B cell (primary cell): ENCODE results near the gene GALNT18. TPM values are rescaled to one million over a fixed set of nuclear protein-coding genes. Genes with fewer than 3 reads are reported as not detected.

Source experiments
- ATAC-seq: fragments of 200-7000 bp; cut with Tn5 transposase; one replicate; pipeline ENCODE4 v1.10.0; 2021; ENCODE audit warnings: low read depth, mild to moderate bottlenecking, moderate number of reproducible peaks, moderate library complexity
- CTCF ChIA-PET: fragments of 350-600 bp; sonication (Branson Sonifier 250); formaldehyde crosslinking; loops from one replicate; lab custom pipeline; 2021; ENCODE audit warnings: antibody characterized with exemption, inconsistent platforms; lab: Charles Lee
- POLR2A ChIA-PET: fragments of 350-600 bp; sonication (Branson Sonifier 250); formaldehyde crosslinking; loops from one replicate; lab custom pipeline; 2021; ENCODE audit warnings: antibody characterized with exemption; lab: Charles Lee
- DNase-seq: peaks from one replicate; pipeline ENCODE4 v3.0.0; 2013
- H2AFZ ChIP-seq: 2 replicates; pipeline ENCODE4 v1.6.1; 2012; ENCODE audit warnings: mild to moderate bottlenecking, low read depth, low read length; ENCODE audit not compliant: insufficient read depth, poor library complexity, severe bottlenecking
- H3K27ac ChIP-seq, 2 donors: 1 replicate in 1 of 2; 2 replicates in 1 of 2; pipeline ENCODE4 v1.5.1; 2012 to 2013; ENCODE audit warnings: low read length in 2 of 2, mild to moderate bottlenecking in 2 of 2, moderate library complexity in 1 of 2
- H3K27me3 ChIP-seq, 4 experiments: fragments of 200-600 bp in 1 of 4; sonication (generic) in 1 of 4; replicated peaks in 1 of 4; 1 replicate in 2 of 4; 2 replicates in 2 of 4; pipeline versions ENCODE4 v1.6.1 to v1.7.0; 2013 to 2016; ENCODE audit warnings: low read length in 3 of 4, mild to moderate bottlenecking in 2 of 4, mixed read lengths in 1 of 4, moderate library complexity in 1 of 4; ENCODE audit not compliant: insufficient read depth in 4 of 4, control insufficient read depth in 3 of 4; ENCODE audit errors: control extremely low read depth in 1 of 4
- H3K36me3 ChIP-seq, 2 experiments: replicated peaks in 1 of 2; 1 replicate in 1 of 2; 2 replicates in 1 of 2; pipeline versions ENCODE4 v1.6.1 to v1.7.1; 2013; ENCODE audit warnings: low read length in 1 of 2; ENCODE audit not compliant: insufficient read depth in 2 of 2, control insufficient read depth in 1 of 2; ENCODE audit errors: control extremely low read depth in 1 of 2, extremely low read depth in 1 of 2
- H3K4me1 ChIP-seq, 2 donors: fragments of 200-600 bp in 1 of 2; sonication (generic) in 1 of 2; 1 replicate in 1 of 2; 2 replicates in 1 of 2; pipeline versions ENCODE4 v1.5.1 to v1.6.1; 2013 to 2017; ENCODE audit warnings: low read length in 2 of 2; ENCODE audit not compliant: control insufficient read depth in 2 of 2, insufficient read depth in 2 of 2
- H3K4me2 ChIP-seq: replicated peaks from 2 replicates; pipeline ENCODE3; 2012; ENCODE audit warnings: mild to moderate bottlenecking, low read depth, low read length; ENCODE audit not compliant: poor library complexity, severe bottlenecking
- H3K4me3 ChIP-seq, 5 experiments: fragments of 200-600 bp in 1 of 5; sonication (generic) in 1 of 5; 1 replicate in 3 of 5; 2 replicates in 2 of 5; pipeline versions ENCODE4 v1.5.1 to v1.7.0; 2011 to 2016; ENCODE audit warnings: low read length in 4 of 5, mild to moderate bottlenecking in 4 of 5, low read depth in 2 of 5, control low read depth in 1 of 5, moderate library complexity in 1 of 5; ENCODE audit not compliant: insufficient read depth in 1 of 5; ENCODE audit errors: control extremely low read depth in 1 of 5, extremely low read depth in 1 of 5
- H3K79me2 ChIP-seq: fragments of 200-600 bp; sonication (generic); one replicate; pipeline ENCODE4 v1.6.0; 2016; ENCODE audit warnings: low read length; ENCODE audit not compliant: control insufficient read depth, insufficient read depth
- H3K9ac ChIP-seq: fragments of 200-600 bp; sonication (generic); 2 replicates; pipeline ENCODE4 v1.6.1; 2017; ENCODE audit warnings: mild to moderate bottlenecking, low read length, moderate library complexity
- H3K9me3 ChIP-seq, 3 donors: one replicate each; pipeline versions ENCODE4 v1.6.1 to v1.7.1; 2013; ENCODE audit warnings: low read length in 2 of 3; ENCODE audit not compliant: control insufficient read depth in 2 of 3, insufficient read depth in 1 of 3; ENCODE audit errors: control extremely low read depth in 1 of 3
- H4K20me1 ChIP-seq: 2 replicates; pipeline ENCODE4 v1.6.0; 2012; ENCODE audit warnings: mild to moderate bottlenecking, low read length; ENCODE audit not compliant: insufficient read depth, control insufficient read depth, poor library complexity, severe bottlenecking
- H3K27ac Mint-ChIP-seq: one replicate; pipeline ENCODE4 v1.8.0; 2021; ENCODE audit warnings: mixed read lengths
- H3K27me3 Mint-ChIP-seq: one replicate; pipeline ENCODE4 v1.8.0; 2021; ENCODE audit warnings: mixed read lengths
- H3K4me1 Mint-ChIP-seq: one replicate; pipeline ENCODE4 v1.8.0; 2021; ENCODE audit warnings: mixed read lengths
- H3K4me3 Mint-ChIP-seq: one replicate; pipeline ENCODE4 v1.8.0; 2021; ENCODE audit warnings: mixed read lengths
- H3K9me3 Mint-ChIP-seq: one replicate; pipeline ENCODE4 v1.8.0; 2022; ENCODE audit warnings: mixed read lengths; ENCODE audit not compliant: insufficient read depth
- EZH2 ChIP-seq: IDR thresholded peaks from 2 replicates; pipeline ENCODE4 v1.6.1; 2012; ENCODE audit warnings: borderline replicate concordance, low read depth, mild to moderate bottlenecking, moderate library complexity, low read length; ENCODE audit not compliant: insufficient read depth, poor library complexity, severe bottlenecking
- WGBS: methylation state at CpG from one replicate; pipeline ENCODE4 v1.1.5; 2013; ENCODE audit warnings: missing lambda C conversion rate; ENCODE audit not compliant: insufficient coverage; 5-methylcytosine and 5-hydroxymethylcytosine counted together
- intact Hi-C: fragments of 100-400 bp; cut with micrococcal nuclease; formaldehyde crosslinking; loops from one replicate; pipeline ENCODE4 v1.10.0; 2022
- polyA plus RNA-seq: library from polyadenylated mRNA; depleted of rRNA; stranded (reverse); fragments of >200 nt; gene quantifications from 2 replicates; pipeline ENCODE4 v1.2.3, GENCODE V29; 2012
- total RNA-seq, 2 donors: library from RNA; stranded (reverse); fragments of 120-200 nt in 1 of 2; gene quantifications; 1 replicate in 1 of 2; 2 replicates in 1 of 2; pipeline versions ENCODE4 v1.2.3 to v1.2.4, GENCODE V29; 2013 to 2022
- TF ChIP-seq, protein P1 (sequence below): fragments of 200-600 bp; IDR thresholded peaks from one replicate; pipeline ENCODE4 v1.8.0; 2022; ENCODE audit warnings: antibody characterized with exemption, mild to moderate bottlenecking

The GALNT18 gene
- total and polyA plus RNA-seq, 2 donors (not counting 1 experiment from before 2014, with no cell fraction given), result not detected

GRCh38 chr11:11408436-11409221, 213.2 kb downstream of the GALNT18 start:
- Histone ChIP-seq H3K4me3 (no peak overlapping the region), H3K36me3 (no peaks in the 10 kb centered on the region), H3K27me3 (peaks cover 0 to 3% (median 0%) of the 10 kb centered on the region in 4 experiments), H3K9me3 (no peaks in the 10 kb centered on the region), H3K79me2 (no peaks in the 10 kb centered on the region), H2AFZ (no peak overlapping the region), H3K27ac (no peak overlapping the region), H3K4me1 (no peaks in the 10 kb centered on the region), H3K9ac (no peak overlapping the region), H3K4me2 (no peak overlapping the region), H4K20me1 (no peaks in the 10 kb centered on the region)
- WGBS, result 73% methylated on average over 3 of the region's 11 CpGs
- H3K9me3 Mint-ChIP-seq, result no peaks in the 10 kb centered on the region
- CTCF ChIA-PET, result no interaction called here
- DNase-seq (no peak), ATAC-seq (no peak)
- POLR2A ChIA-PET, result no interaction called here
- intact Hi-C loops, result no loop called here
- H3K27me3 Mint-ChIP-seq, result peaks cover 16% of the 10 kb centered on the region
- no peak overlapping the region for H3K4me3 Mint-ChIP-seq
- H3K4me1 Mint-ChIP-seq, result no peaks in the 10 kb centered on the region
- TF ChIP-seq EZH2, result no peak
- TF ChIP-seq, protein P1, sequence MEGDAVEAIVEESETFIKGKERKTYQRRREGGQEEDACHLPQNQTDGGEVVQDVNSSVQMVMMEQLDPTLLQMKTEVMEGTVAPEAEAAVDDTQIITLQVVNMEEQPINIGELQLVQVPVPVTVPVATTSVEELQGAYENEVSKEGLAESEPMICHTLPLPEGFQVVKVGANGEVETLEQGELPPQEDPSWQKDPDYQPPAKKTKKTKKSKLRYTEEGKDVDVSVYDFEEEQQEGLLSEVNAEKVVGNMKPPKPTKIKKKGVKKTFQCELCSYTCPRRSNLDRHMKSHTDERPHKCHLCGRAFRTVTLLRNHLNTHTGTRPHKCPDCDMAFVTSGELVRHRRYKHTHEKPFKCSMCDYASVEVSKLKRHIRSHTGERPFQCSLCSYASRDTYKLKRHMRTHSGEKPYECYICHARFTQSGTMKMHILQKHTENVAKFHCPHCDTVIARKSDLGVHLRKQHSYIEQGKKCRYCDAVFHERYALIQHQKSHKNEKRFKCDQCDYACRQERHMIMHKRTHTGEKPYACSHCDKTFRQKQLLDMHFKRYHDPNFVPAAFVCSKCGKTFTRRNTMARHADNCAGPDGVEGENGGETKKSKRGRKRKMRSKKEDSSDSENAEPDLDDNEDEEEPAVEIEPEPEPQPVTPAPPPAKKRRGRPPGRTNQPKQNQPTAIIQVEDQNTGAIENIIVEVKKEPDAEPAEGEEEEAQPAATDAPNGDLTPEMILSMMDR, result no peak
- no peak overlapping the region for H3K27ac Mint-ChIP-seq

DNA sequence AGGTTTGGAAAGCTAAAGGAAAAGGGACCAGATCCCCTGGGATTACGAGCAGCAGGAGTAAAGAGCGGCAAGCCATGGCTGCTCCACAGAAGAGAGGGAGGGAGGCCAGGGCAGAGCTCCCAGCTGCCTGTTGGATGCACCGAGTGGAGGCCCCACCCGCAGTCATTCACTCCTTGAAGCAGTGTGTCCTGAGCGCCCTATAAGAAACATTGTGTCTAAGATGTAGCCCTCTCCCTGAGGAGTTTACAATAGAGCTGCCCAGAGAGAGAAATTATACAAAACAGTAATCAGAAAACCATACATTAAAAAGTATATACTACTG, 214.1 kb downstream of the GALNT18 start:
- ChIA-PET CTCF (no interaction called here), POLR2A (no interaction called here)
- no peak overlapping the region for H3K27ac Mint-ChIP-seq
- H3K9me3 Mint-ChIP-seq, result no peaks in the 10 kb centered on the region
- DNase-seq (no peak), ATAC-seq (no peak)
- no peak overlapping the region for H3K9ac ChIP-seq
- no peaks in the 10 kb centered on the region for H3K9me3 ChIP-seq
- H3K27ac ChIP-seq, result no peak overlapping the region
- H3K4me1 ChIP-seq, result no peaks in the 10 kb centered on the region
- H2AFZ ChIP-seq, result no peak overlapping the region
- H3K4me2 ChIP-seq, result no peak overlapping the region
- H3K4me1 Mint-ChIP-seq, result no peaks in the 10 kb centered on the region
- intact Hi-C loops, result no loop called here
- WGBS, result 93% methylated on average over 4 of the region's 5 CpGs
- H3K4me3 Mint-ChIP-seq, result no peak overlapping the region
- no peaks in the 10 kb centered on the region for H4K20me1 ChIP-seq
- peaks cover 0 to 3% (median 0%) of the 10 kb centered on the region in 4 experiments for H3K27me3 ChIP-seq
- TF ChIP-seq, protein P1, result no peak
- TF ChIP-seq EZH2, result no peak
- no peaks in the 10 kb centered on the region for H3K36me3 ChIP-seq
- no peak overlapping the region for H3K4me3 ChIP-seq
- no peaks in the 10 kb centered on the region for H3K79me2 ChIP-seq
- peaks cover 16% of the 10 kb centered on the region for H3K27me3 Mint-ChIP-seq
